ENCODE results near the gene ARHGEF3. TPM values are rescaled to one million over a fixed set of nuclear protein-coding genes. Genes with fewer than 3 reads are reported as not detected.

Gene ARHGEF3
- total RNA-seq, 1 donor from 2014 or later = 19.0 TPM

- no peak for DNase-seq (ENCODE audit: missing footprints)
- peak; percentile 7 for ATAC-seq
- intact Hi-C loops (cut with DNase I) = loop anchor here (1.0 to 5.0 kb wide), 4 partner anchors 99 to 188 kb away; no protein-coding TSS in a partner anchor
Observed at GRCh38 chr3:56800832-56801661, 702 bp downstream of the ARHGEF3 start.

- no peak for ATAC-seq
- no peak for DNase-seq (ENCODE audit: missing footprints)
- intact Hi-C loops (cut with DNase I) = loop anchor here (5.0 kb wide), 2 partner anchors 107 to 127 kb away; no protein-coding TSS in a partner anchor
Observed at GRCh38 chr3:56800130-56800831, 1.5 kb downstream of the ARHGEF3 start.

DNA sequence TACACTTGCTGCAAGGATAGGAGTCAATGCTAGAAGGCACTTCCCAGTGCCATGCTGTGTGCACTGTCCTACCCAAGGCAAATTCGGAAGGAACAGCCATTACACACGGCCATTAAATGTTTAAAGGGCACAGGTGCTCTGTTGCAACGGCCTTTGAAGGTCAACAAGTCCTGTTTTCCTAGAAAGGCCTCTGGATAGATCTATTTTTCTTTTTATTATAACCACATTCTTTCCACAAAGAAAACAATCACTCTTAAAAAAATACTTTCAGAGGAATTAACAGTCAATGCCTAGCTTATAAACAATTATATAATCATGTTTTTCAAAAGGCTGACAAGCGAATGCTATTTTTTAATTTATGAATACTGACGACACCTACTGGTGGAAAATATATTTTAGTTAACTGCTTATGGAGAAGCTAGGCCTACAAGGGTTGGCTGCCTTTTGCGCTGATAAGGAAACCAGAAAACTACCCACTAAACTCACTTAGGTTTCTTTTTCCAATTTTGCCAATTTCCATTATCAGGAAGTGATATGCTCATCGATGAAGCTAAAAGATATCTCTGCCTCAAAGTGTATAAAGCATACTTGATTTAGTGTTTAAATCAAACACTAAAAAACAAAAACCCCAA, 2.4 kb downstream of the ARHGEF3 start:
- DNase-seq (ENCODE audit: missing footprints) (no peak), ATAC-seq (no peak)
- intact Hi-C loops (cut with DNase I) = loop anchor here (2.0 kb wide), 1 partner anchor 45 kb away; no protein-coding TSS in a partner anchor

GRCh38 chr3:56796996-56797395, 4.8 kb downstream of the ARHGEF3 start:
- ATAC-seq (no peak), DNase-seq (ENCODE audit: missing footprints) (no peak)
- intact Hi-C loops (cut with DNase I) = no loop called here

DNA sequence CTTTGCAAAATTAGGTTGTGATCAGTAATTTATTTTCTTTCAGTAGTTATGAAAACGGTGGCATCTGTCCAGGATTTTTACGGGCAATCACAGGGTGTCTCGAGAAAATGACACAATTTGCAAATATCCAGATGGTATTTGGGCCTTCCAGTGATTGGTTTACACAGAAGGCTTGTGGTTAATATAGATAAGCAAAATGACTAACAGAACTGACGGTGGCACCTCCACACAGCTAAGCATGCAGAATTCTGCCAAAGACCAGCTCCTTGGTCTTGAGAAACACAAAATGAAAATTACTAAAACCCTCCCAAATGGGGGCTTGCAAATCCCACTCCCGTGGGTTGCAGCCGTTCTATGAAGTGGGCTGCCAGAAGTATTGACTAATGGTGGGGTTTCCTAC, 5.5 kb downstream of the ARHGEF3 start:
- ATAC-seq = no peak

GRCh38 chr3:56795829-56796185, 5.9 kb downstream of the ARHGEF3 start:
- no peak for DNase-seq (ENCODE audit: missing footprints)
- intact Hi-C loops (cut with DNase I) = no loop called here

More for the DNA sequence above, 5.5 kb downstream of the ARHGEF3 start:
- intact Hi-C loops (cut with DNase I) = no loop called here
- no peak for DNase-seq (ENCODE audit: missing footprints)

DNA sequence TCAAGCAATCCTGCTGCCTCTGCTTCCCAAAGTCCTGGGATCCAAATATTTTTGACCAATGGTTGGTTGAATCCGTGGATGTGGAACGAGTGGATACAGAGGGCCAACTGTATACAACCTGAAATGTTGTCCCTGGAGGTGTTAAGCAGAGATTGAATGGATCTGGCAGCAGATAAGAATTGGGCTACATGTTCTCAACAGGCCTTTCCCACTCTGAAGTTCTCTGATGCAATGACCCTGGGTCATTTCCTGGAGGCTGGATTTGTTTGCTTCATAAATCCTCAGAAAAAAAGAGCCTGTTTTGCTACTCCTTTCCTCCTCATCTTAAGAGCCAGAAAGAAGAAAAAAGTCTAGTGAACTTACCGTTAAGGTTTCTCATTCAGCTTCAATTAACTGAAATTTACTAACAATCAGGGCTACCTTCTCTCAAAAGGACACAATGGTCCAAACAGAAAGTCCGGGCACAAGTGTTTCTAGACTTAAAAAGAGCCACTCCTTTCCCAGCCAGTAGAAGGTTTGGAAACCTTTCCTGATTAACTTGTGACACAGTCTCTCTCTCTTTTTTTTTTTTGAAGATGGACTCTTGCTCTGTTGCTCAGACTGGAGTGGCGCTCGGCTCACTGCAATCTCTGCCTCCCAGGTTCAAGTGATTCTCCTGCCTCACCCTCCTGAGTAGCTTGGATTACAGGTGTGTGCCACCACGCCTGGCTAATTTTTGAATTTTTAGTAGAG, 6.5 kb downstream of the ARHGEF3 start:
- intact Hi-C loops (cut with DNase I) = no loop called here
- no peak for ATAC-seq
- no peak for DNase-seq (ENCODE audit: missing footprints)

More at GRCh38 chr3:56795829-56796185, 5.9 kb downstream of the ARHGEF3 start:
- ATAC-seq = no peak

DNA sequence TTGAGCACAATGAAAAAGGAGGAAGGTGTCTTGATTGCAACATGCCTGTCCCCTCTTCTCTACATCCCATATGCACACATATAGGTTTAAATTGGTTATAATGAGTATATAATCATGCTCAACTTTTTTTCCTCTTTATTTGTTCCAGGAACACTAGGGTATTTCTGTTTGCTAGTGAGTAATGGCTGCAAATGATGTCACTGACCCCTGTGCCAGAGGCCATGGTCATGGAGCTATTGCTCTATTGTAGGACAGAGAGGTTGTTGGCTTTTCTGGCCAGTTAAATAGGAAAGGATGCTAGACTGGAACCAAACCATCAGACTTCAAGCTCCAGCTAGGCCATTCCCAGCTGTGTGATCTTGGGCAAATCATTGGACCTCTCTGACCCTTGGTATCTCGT, 9.6 kb downstream of the ARHGEF3 start:
- DNase-seq (ENCODE audit: missing footprints) = no peak
- no peak for ATAC-seq
- intact Hi-C loops (cut with DNase I) = no loop called here

DNA sequence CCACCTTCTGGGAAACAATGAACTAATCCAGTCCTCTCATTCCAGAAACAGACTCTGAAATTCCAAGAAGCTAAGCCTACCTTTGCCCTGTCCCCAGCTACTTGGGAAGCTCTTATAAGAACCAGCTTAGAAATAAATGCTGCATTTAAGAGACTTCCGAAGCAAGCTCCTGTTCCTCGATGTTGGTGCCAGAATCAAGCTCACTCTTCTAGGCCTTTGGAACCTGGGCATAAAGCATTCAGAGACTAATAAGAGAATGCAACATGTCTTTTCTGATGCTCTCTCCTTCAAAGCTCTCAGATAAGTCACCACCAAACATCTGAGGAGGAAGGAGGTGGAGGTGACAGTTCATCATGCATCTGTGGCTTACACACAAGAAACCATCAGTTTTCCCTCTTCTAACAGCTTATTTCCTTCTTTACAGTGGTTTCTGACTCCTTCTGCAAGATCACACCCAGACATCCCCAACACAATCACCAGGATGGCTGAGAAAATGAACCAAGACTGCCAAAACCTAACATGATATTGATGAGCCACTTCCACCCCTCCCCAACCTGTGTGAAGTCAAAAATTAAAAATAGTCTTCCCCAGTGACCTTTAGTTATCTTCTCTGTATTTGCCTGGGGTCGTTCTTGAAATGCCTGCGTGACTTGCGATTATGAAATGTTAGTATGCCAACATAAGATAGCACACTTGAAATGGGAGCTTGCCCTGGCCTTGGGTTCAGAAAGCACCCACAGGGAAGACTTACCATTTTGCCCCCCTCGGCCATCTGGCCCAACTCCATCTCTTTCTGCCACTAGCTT, 11.5 kb downstream of the ARHGEF3 start:
- ATAC-seq (peak; percentile 53), DNase-seq (ENCODE audit: missing footprints) (no peak)
- intact Hi-C loops (cut with DNase I) = no loop called here

DNA sequence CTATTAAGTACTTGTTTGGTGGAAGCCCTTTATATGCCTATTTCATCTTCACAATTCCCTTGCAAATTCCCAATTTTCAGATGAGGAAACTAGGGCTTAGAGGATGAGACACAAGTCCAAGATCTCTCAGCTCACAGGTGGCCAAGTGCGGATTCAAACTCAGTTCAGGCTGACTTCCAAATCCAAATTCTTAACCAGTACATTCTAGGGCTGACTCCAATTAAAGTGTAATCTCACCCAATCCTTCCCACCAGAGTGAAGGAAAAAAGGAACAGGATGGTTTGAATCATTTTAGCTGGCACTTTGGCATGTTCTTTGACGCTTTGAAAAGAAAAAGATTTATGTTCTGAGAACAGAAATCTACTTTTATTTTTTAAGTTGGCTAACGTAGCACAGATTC, 12.7 kb downstream of the ARHGEF3 start:
- DNase-seq (ENCODE audit: missing footprints) (no peak), ATAC-seq (no peak)

GRCh38 chr3:56788521-56788920, 13.2 kb downstream of the ARHGEF3 start:
- no peak for DNase-seq (ENCODE audit: missing footprints)
- peak; percentile 22 for ATAC-seq
- intact Hi-C loops (cut with DNase I) = no loop called here

More for the DNA sequence above, 12.7 kb downstream of the ARHGEF3 start:
- intact Hi-C loops (cut with DNase I) = no loop called here

GRCh38 chr3:56787784-56788256, 13.9 kb downstream of the ARHGEF3 start:
- DNase-seq (ENCODE audit: missing footprints) = no peak
- ATAC-seq = no peak
- intact Hi-C loops (cut with DNase I) = no loop called here

DNA sequence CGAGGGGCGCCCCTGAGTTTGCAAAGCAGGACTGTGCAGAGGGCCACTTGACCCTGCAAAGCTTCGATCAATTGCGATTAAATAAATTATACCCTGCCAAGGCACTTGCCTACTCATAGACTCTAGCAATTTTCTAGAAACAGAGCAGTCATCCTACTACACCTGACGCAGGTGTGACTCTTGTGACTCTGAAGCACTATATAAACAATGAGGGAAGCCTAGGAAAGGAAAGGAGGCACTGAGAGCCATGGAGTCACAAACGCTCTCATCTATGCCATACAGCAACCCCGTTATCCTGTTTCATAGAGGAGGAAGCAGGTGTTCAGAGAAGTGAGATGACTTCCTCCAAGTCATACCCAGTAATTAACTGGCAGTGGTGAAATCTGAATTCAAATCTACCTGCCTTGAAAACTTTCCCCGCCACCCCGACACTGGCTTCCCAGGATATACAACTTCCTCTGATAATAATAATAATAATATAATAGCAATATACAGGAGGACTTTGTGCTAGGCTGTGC, 14.4 kb downstream of the ARHGEF3 start:
- intact Hi-C loops (cut with DNase I) = no loop called here
- no peak for ATAC-seq
- DNase-seq (ENCODE audit: missing footprints) = no peak

GRCh38 chr3:56785499-56785898, 16.2 kb downstream of the ARHGEF3 start:
- no peak for DNase-seq (ENCODE audit: missing footprints)
- intact Hi-C loops (cut with DNase I) = no loop called here
- ATAC-seq = no peak

DNA sequence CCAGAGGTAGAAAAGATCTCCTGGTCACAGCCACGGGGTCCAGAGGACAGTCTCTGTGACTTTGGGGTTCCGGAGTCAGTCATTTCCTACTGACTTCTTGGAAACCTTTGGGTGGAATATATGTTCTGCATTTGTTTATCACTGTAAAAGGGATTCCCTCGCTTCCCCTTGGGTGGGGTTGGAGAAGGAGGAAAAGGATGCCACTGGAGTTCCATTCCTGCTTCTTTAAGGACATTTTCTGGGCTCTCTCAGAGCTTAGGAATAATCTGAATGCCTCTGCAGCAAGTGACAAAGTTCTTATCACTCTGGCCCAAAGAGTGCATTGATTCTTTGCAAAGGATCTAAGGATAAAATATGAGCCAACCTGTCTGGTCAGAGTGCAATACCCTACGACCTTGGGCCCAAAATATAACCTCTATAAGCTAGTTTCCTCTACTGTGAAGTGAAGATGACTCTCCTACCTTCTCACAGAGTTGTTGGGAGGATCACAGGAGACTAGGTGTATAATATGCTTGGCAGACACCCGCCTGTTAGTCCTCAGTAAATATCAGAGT, 17.2 kb downstream of the ARHGEF3 start:
- no peak for ATAC-seq
- intact Hi-C loops (cut with DNase I) = no loop called here
- no peak for DNase-seq (ENCODE audit: missing footprints)

GRCh38 chr3:56783644-56784447, 17.9 kb downstream of the ARHGEF3 start:
- no peak for DNase-seq (ENCODE audit: missing footprints)
- intact Hi-C loops (cut with DNase I) = no loop called here
- peak; percentile 82 for ATAC-seq

GRCh38 chr3:56782906-56783305, 18.8 kb downstream of the ARHGEF3 start:
- intact Hi-C loops (cut with DNase I) = no loop called here
- DNase-seq (ENCODE audit: missing footprints) = no peak
- ATAC-seq = no peak

All from Right ventricle myocardium inferior (tissue), 1 donor.